ENCODE measurements around the gene FOXA3. TPM values are rescaled to one million over a fixed set of nuclear protein-coding genes. Genes with fewer than 3 reads are reported as not detected.

FOXA3 gene
- total RNA-seq, 4 donors from 2014 or later: 1.9 to 24.4 (median 9.2) TPM

- in situ Hi-C loops (cut with MboI; ENCODE audit: low pct_ligation_motif_present in 1 of 4, low pct_unique_long_range_greater_than_20kb in 1 of 4, low sequenced_read_pairs in 3 of 4): no loop called here
- no peak for DNase-seq
- intact Hi-C loops (cut with DNase I; ENCODE audit: low total_unique reads): no loop called here
- H3K27me3 ChIP-seq: no peaks in the 10 kb centered on the region
- TF ChIP-seq POLR2AphosphoS5 (IDR thresholded peaks at IDR 0.05) (no peak), CTCF (IDR thresholded peaks at IDR 0.05) (no peak), POLR2A (IDR thresholded peaks at IDR 0.05) (no peak), EP300 (IDR thresholded peaks at IDR 0.05; ENCODE audit: low read depth) (no peak)
- no peak overlapping the region for H3K4me3 ChIP-seq
- H3K4me1 ChIP-seq: peaks cover 0 to 13% (median under 1%) of the 10 kb centered on the region in 4 donors
- no peaks in the 10 kb centered on the region for H3K9me3 ChIP-seq
- H3K36me3 ChIP-seq: peaks cover 0 to 6% (median under 1%) of the 10 kb centered on the region in 4 donors
- no peak overlapping the region for H3K27ac ChIP-seq
- 77 to 83% methylated on average over 11 to 19 of the region's 20 CpGs for WGBS, 2 donors (ENCODE audit: low coverage in 1 of 2)
Measured at GRCh38 chr19:45820413-45821102, 43.6 kb upstream of the FOXA3 start.

DNA sequence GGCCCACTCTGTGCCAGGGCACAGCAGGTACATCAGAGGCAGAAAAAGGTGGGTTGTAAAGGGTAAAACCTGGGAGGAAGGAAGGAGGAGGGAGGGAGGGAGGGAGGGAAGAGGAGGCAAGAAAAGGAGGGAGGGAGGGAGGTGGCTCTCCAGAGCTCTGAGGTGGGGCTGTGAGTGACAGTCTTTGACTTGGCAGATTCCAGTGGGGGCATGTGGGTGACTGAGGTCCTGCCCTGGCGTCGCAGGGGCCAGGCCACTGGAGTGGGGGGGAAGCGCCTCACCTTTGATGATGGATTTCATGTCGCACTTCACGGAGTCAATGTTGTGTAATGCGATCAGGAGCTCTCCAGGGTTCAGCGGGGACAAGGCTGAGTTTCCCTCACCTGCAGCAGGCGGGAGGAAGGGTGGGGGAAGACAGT, 43.0 kb upstream of the FOXA3 start:
- TF ChIP-seq POLR2A (IDR thresholded peaks at IDR 0.05) (no peak), CTCF (IDR thresholded peaks at IDR 0.05) (no peak), POLR2AphosphoS5 (IDR thresholded peaks at IDR 0.05) (no peak), EP300 (IDR thresholded peaks at IDR 0.05; ENCODE audit: low read depth) (no peak)
- no peak for DNase-seq
- 89% methylated on average over 8 of the region's 8 CpGs; no CpG with 5 or more reads in 1 of the 2 donors for WGBS, 2 donors (ENCODE audit: low coverage in 1 of 2)
- Histone ChIP-seq H3K36me3 (peaks cover 0 to 7% (median 3%) of the 10 kb centered on the region in 4 donors), H3K9me3 (no peaks in the 10 kb centered on the region), H3K27me3 (no peaks in the 10 kb centered on the region), H3K4me1 (peaks cover 0 to 9% (median 0%) of the 10 kb centered on the region in 4 donors), H3K27ac (no peak overlapping the region), H3K4me3 (no peak overlapping the region)
- intact Hi-C loops (cut with DNase I; ENCODE audit: low total_unique reads): no loop called here
- in situ Hi-C loops (cut with MboI; ENCODE audit: low pct_ligation_motif_present in 1 of 4, low pct_unique_long_range_greater_than_20kb in 1 of 4, low sequenced_read_pairs in 3 of 4): no loop called here

DNA sequence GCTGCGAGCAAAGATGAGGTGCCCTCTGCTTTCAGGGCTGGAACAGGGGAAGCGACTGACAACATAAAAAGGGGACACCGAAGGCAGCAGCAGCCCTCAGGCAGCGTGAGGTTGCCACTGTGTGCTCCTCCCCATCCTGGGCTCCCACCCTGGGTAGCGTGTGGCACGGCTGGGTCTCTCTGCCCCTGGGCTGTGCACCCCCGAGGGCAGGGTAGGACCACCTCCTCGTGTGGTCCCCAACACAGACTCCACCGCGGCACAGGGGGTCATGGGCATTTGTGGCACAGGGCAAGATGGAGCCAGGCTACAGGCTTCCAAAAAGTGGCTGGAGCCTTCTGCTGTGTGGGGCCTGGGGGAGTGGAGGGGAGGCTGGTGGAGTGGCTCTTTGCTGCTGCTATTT, 42.6 kb upstream of the FOXA3 start:
- Histone ChIP-seq H3K27ac (no peak overlapping the region), H3K27me3 (no peaks in the 10 kb centered on the region), H3K4me1 (peaks cover 0 to 9% (median 0%) of the 10 kb centered on the region in 4 donors), H3K4me3 (no peak overlapping the region), H3K9me3 (no peaks in the 10 kb centered on the region), H3K36me3 (peaks cover 0 to 11% (median 5%) of the 10 kb centered on the region in 4 donors)
- intact Hi-C loops (cut with DNase I; ENCODE audit: low total_unique reads) (no loop called here), in situ Hi-C loops (cut with MboI; ENCODE audit: low pct_ligation_motif_present in 1 of 4, low pct_unique_long_range_greater_than_20kb in 1 of 4, low sequenced_read_pairs in 3 of 4) (no loop called here)
- DNase-seq: no peak
- 90% methylated on average over 10 of the region's 10 CpGs; no CpG with 5 or more reads in 1 of the 2 donors for WGBS, 2 donors (ENCODE audit: low coverage in 1 of 2)
- TF ChIP-seq CTCF (IDR thresholded peaks at IDR 0.05): no peak
- no peak for TF ChIP-seq POLR2A (IDR thresholded peaks at IDR 0.05)
- no peak for TF ChIP-seq POLR2AphosphoS5 (IDR thresholded peaks at IDR 0.05)
- no peak for TF ChIP-seq EP300 (IDR thresholded peaks at IDR 0.05; ENCODE audit: low read depth)

DNA sequence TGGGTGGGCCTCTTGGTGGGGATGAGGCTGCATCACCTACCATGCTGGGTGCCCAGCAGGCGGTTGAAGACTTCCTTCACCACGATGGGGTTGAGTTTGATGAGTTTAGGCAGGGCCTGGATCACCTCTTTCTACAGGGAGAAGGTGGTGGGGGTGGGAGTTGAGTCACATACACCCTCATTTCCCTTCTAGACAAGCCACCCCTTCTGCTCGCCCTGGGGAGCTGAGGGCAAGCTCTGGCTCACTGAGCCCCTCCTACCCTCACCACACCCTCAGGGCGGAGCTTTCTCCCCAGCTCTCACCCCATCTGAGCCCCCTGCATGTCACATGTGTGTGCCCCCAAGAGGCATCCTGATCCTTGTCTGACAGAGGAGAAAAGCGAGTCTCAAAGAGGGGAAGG, 41.4 kb upstream of the FOXA3 start:
- Histone ChIP-seq H3K27me3 (no peaks in the 10 kb centered on the region), H3K9me3 (no peaks in the 10 kb centered on the region), H3K36me3 (peaks cover 0 to 23% (median 11%) of the 10 kb centered on the region in 4 donors), H3K27ac (no peak overlapping the region), H3K4me3 (no peak overlapping the region), H3K4me1 (peaks cover 0 to 5% (median 0%) of the 10 kb centered on the region in 4 donors)
- 98% methylated on average over 5 of the region's 5 CpGs; no CpG with 5 or more reads in 1 of the 2 donors for WGBS, 2 donors (ENCODE audit: low coverage in 1 of 2)
- TF ChIP-seq CTCF (IDR thresholded peaks at IDR 0.05) (no peak), POLR2AphosphoS5 (IDR thresholded peaks at IDR 0.05) (no peak), POLR2A (IDR thresholded peaks at IDR 0.05) (no peak)
- DNase-seq: no peak
- in situ Hi-C loops (cut with MboI; ENCODE audit: low pct_ligation_motif_present in 1 of 4, low pct_unique_long_range_greater_than_20kb in 1 of 4, low sequenced_read_pairs in 3 of 4) (no loop called here), intact Hi-C loops (cut with DNase I; ENCODE audit: low total_unique reads) (no loop called here)
